ENCODE data around the gene OR6C75. TPM values are rescaled to one million over a fixed set of nuclear protein-coding genes. Genes with fewer than 3 reads are reported as not detected.

Gene OR6C75
- total RNA-seq: not detected in 2 replicates

DNA sequence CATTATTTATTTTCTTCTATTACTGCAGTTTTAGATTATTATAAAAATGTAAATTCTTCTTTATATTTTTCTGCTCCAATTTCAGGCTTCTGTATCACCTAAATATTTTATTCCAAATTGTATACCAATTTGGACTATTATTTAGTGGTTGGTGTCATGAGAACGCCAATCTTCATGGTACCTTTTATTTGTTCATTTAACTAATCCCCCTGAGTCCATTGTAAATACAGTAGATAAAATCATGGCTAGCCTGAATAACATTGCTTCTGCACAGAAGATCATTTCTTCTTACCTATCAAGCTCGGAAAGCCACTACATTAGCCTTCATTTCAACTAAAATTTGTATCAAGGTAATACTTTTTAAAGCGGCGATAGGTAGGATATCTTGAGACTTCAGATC, at the start of gene OR6C75:
TSS of gene OR6C75 (plus strand) at position 301 of the 400 bp plus-strand sequence. CDS start 2,136 bp downstream, outside the sequence.

GRCh38 chr12:55314043-55314442, 48.7 kb upstream of the OR6C75 start, which contains the start of gene OR6C1:
Gene OR6C1 (plus strand): TSS chr12:55314343. CDS start chr12:55320600, 6,257 bp downstream.

GRCh38 chr12:55330446-55330845, 32.3 kb upstream of the OR6C75 start, which contains the start of gene OR6C3:
Gene OR6C3 (plus strand): TSS chr12:55330746. CDS start chr12:55331701, 955 bp downstream.

DNA sequence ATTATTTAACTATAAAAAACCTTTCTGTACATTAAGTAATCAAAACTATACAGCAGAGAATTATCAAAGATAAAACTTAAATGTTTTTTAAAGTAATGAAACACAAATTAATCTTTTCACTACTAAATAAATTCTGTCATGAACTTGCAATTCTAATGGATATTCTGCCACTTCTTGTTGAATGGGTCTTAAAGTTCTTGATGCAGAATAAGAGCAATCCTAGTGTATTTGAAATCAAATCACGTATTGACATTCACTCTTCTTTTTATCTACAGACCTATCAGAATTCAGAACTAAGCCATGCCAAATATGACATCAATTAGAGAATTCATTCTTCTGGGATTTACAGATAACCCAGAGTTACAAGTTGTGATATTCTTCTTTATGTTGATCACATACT, 37.5 kb downstream of the OR6C75 start, which contains the start of gene OR6C65:
TSS of gene OR6C65 (plus strand) at position 301 of the 400 bp plus-strand sequence. CDS start at position 301, 0 bp downstream.

Other genes starting within 250 kb of the OR6C75 start
- not detected in 2 replicates for gene OR9K2, start 236.6 kb upstream of the OR6C75 start, total RNA-seq
- gene OR10A7, start 141.9 kb upstream of the OR6C75 start, total RNA-seq: not detected in 2 replicates
- not detected in 2 replicates for gene OR6C74, start 118.4 kb upstream of the OR6C75 start, total RNA-seq
- not detected in 2 replicates for gene OR6C6, start 66.4 kb upstream of the OR6C75 start, total RNA-seq
- gene OR6C1, start 48.6 kb upstream of the OR6C75 start, total RNA-seq: not detected in 2 replicates
- not detected in 2 replicates for gene OR6C3, start 32.2 kb upstream of the OR6C75 start, total RNA-seq
- not detected in 2 replicates for gene OR6C65, start 37.6 kb downstream of the OR6C75 start, total RNA-seq
- gene OR6C76, start 63.3 kb downstream of the OR6C75 start, total RNA-seq: not detected in 2 replicates
- not detected in 2 replicates for gene OR6C2, start 81.1 kb downstream of the OR6C75 start, total RNA-seq
- not detected in 2 replicates for gene OR6C70, start 107.2 kb downstream of the OR6C75 start, total RNA-seq
- not detected in 2 replicates for gene OR6C68, start 129.4 kb downstream of the OR6C75 start, total RNA-seq
- not detected in 2 replicates for gene OR6C4, start 186.6 kb downstream of the OR6C75 start, total RNA-seq
- not detected in 2 replicates for gene OR2AP1, start 209.5 kb downstream of the OR6C75 start, total RNA-seq